ENCODE results near the gene OR2S2. TPM values are rescaled to one million over a fixed set of nuclear protein-coding genes. Genes with fewer than 3 reads are reported as not detected.
"Not testable (repeated sequence)": the region's sequence is repeated elsewhere in the genome, so short reads cannot be mapped to it uniquely, and the experiment has no call there.

The OR2S2 gene
- not detected in 2 replicates for total RNA-seq (2014; rRNA removed; shearing (Covaris generic))

GRCh38 chr9:35958104-35958837, at the start of gene OR2S2:
OR2S2 (minus strand) TSS chr9:35958154; CDS start chr9:35958098, 56 bp downstream.
- no peak within 1 kb of the TSS for H3K27ac ChIP-seq
- no peak within 1 kb of the TSS for H3K4me3 ChIP-seq
- H3K36me3 ChIP-seq = no peaks in the 10 kb centered on the region
- no peak for DNase-seq
- H3K9me3 ChIP-seq (replicated peaks) = no peaks in the 10 kb centered on the region
- peaks cover 3% of the 10 kb centered on the region; the same call in 1 of the 2 replicates for H3K4me1 ChIP-seq
- peaks cover 5% of the 10 kb centered on the region; the same call in 1 of the 2 replicates for H3K27me3 ChIP-seq

- Histone ChIP-seq H3K9me3 (replicated peaks) (no peaks in the 10 kb centered on the region), H3K27me3 (no peaks in the 10 kb centered on the region), H3K4me1 (peaks cover 9% of the 10 kb centered on the region), H3K36me3 (no peaks in the 10 kb centered on the region), H3K4me3 (no peak overlapping the region), H3K27ac (no peak overlapping the region)
- no peak for DNase-seq
Observed at GRCh38 chr9:36007316-36007708, 49.4 kb upstream of the OR2S2 start.

GRCh38 chr9:36006549-36007315, 48.8 kb upstream of the OR2S2 start:
- DNase-seq = no peak
- Histone ChIP-seq H3K4me1 (peaks cover 3% of the 10 kb centered on the region; the same call in 1 of the 2 replicates), H3K4me3 (no peak overlapping the region), H3K27me3 (no peaks in the 10 kb centered on the region), H3K27ac (no peak overlapping the region), H3K36me3 (no peaks in the 10 kb centered on the region), H3K9me3 (replicated peaks) (no peaks in the 10 kb centered on the region)

- H3K27ac ChIP-seq = no peak overlapping the region
- no peaks in the 10 kb centered on the region for H3K27me3 ChIP-seq
- no peak for DNase-seq
- no peaks in the 10 kb centered on the region for H3K36me3 ChIP-seq
- H3K4me1 ChIP-seq = no peaks in the 10 kb centered on the region
- H3K4me3 ChIP-seq = no peak overlapping the region
- no peaks in the 10 kb centered on the region for H3K9me3 ChIP-seq (replicated peaks)
Observed at GRCh38 chr9:36005891-36006290, 47.9 kb upstream of the OR2S2 start.

GRCh38 chr9:35998333-35998732, 40.4 kb upstream of the OR2S2 start:
- H3K4me1 ChIP-seq = no peaks in the 10 kb centered on the region
- H3K9me3 ChIP-seq (replicated peaks) = no peaks in the 10 kb centered on the region; the same call in 1 of the 2 replicates
- no peaks in the 10 kb centered on the region for H3K27me3 ChIP-seq
- DNase-seq = no peak
- H3K36me3 ChIP-seq = no peaks in the 10 kb centered on the region
- no peak overlapping the region for H3K27ac ChIP-seq
- H3K4me3 ChIP-seq = no peak overlapping the region

GRCh38 chr9:35997016-35997415, 39.1 kb upstream of the OR2S2 start:
- not testable (repeated sequence) for H3K36me3 ChIP-seq; H3K9me3 ChIP-seq (replicated peaks); DNase-seq; H3K4me3 ChIP-seq; H3K27me3 ChIP-seq; H3K4me1 ChIP-seq; H3K27ac ChIP-seq

- no peak overlapping the region for H3K27ac ChIP-seq
- H3K9me3 ChIP-seq (replicated peaks) = no peaks in the 10 kb centered on the region; the same call in 1 of the 2 replicates
- H3K4me3 ChIP-seq = no peak overlapping the region
- no peaks in the 10 kb centered on the region for H3K27me3 ChIP-seq
- no peaks in the 10 kb centered on the region for H3K36me3 ChIP-seq
- DNase-seq = no peak
- H3K4me1 ChIP-seq = no peaks in the 10 kb centered on the region
Observed at GRCh38 chr9:35996358-35996970, 38.5 kb upstream of the OR2S2 start.

- no peaks in the 10 kb centered on the region; the same call in 1 of the 2 replicates for H3K9me3 ChIP-seq (replicated peaks)
- no peaks in the 10 kb centered on the region for H3K4me1 ChIP-seq
- DNase-seq = no peak
- no peak overlapping the region for H3K4me3 ChIP-seq
- H3K27ac ChIP-seq = no peak overlapping the region
- H3K36me3 ChIP-seq = no peaks in the 10 kb centered on the region
- no peaks in the 10 kb centered on the region for H3K27me3 ChIP-seq
Observed at GRCh38 chr9:35994959-35995358, 37.0 kb upstream of the OR2S2 start.

GRCh38 chr9:35993976-35994720, 36.2 kb upstream of the OR2S2 start:
- peak in 1 of 2 experiments; percentile 10 for DNase-seq
- no peaks in the 10 kb centered on the region for H3K36me3 ChIP-seq
- H3K27me3 ChIP-seq = no peaks in the 10 kb centered on the region
- no peak overlapping the region for H3K27ac ChIP-seq
- no peak overlapping the region for H3K4me3 ChIP-seq
- H3K9me3 ChIP-seq (replicated peaks) = no peaks in the 10 kb centered on the region; the same call in 1 of the 2 replicates
- H3K4me1 ChIP-seq = no peaks in the 10 kb centered on the region

- not testable (repeated sequence) for H3K4me3 ChIP-seq; H3K9me3 ChIP-seq (replicated peaks); DNase-seq; H3K36me3 ChIP-seq; H3K27me3 ChIP-seq; H3K4me1 ChIP-seq; H3K27ac ChIP-seq
Observed at GRCh38 chr9:35993136-35993535, 35.2 kb upstream of the OR2S2 start.

- Histone ChIP-seq H3K4me1 (no peaks in the 10 kb centered on the region), H3K9me3 (replicated peaks) (no peaks in the 10 kb centered on the region), H3K27ac (no peak overlapping the region), H3K36me3 (no peaks in the 10 kb centered on the region), H3K4me3 (no peak overlapping the region), H3K27me3 (no peaks in the 10 kb centered on the region)
- no peak for DNase-seq
Observed at GRCh38 chr9:35990155-35990554, 32.2 kb upstream of the OR2S2 start.

- Histone ChIP-seq H3K4me1 (no peaks in the 10 kb centered on the region), H3K27me3 (no peaks in the 10 kb centered on the region), H3K36me3 (no peaks in the 10 kb centered on the region), H3K9me3 (replicated peaks) (no peaks in the 10 kb centered on the region), H3K4me3 (no peak overlapping the region), H3K27ac (no peak overlapping the region)
- DNase-seq = no peak
Observed at GRCh38 chr9:35984021-35984420, 26.1 kb upstream of the OR2S2 start.

- Histone ChIP-seq H3K9me3 (replicated peaks) (no peaks in the 10 kb centered on the region), H3K27ac (no peak overlapping the region), H3K27me3 (no peaks in the 10 kb centered on the region), H3K4me1 (no peaks in the 10 kb centered on the region), H3K36me3 (no peaks in the 10 kb centered on the region), H3K4me3 (no peak overlapping the region)
- no peak for DNase-seq
Observed at GRCh38 chr9:35981699-35982098, 23.7 kb upstream of the OR2S2 start.

GRCh38 chr9:35980289-35981011, 22.5 kb upstream of the OR2S2 start:
- H3K27me3 ChIP-seq = no peaks in the 10 kb centered on the region
- no peak overlapping the region for H3K27ac ChIP-seq
- no peaks in the 10 kb centered on the region for H3K36me3 ChIP-seq
- DNase-seq = no peak
- no peaks in the 10 kb centered on the region for H3K9me3 ChIP-seq (replicated peaks)
- H3K4me1 ChIP-seq = no peaks in the 10 kb centered on the region
- no peak overlapping the region for H3K4me3 ChIP-seq
